ENCODE data around the gene STX1A.

STX1A gene

GRCh38 chr7:73749931-73750776 lies 30.7 kb upstream of the STX1A start:
- H3K27ac ChIP-seq = peak overlapping the region; percentile 99
- TF ChIP-seq CTCF (conservative IDR thresholded peaks at IDR 0.05) = no peak; the same call in 1 of the 2 replicates

- peak overlapping the region; percentile 99 for H3K27ac ChIP-seq
- TF ChIP-seq CTCF (conservative IDR thresholded peaks at IDR 0.05) = no peak
Observed at GRCh38 chr7:73746378-73746777, 26.9 kb upstream of the STX1A start.

- peak overlapping the region; percentile 99 for H3K27ac ChIP-seq
- no peak for TF ChIP-seq CTCF (conservative IDR thresholded peaks at IDR 0.05)
Observed at GRCh38 chr7:73742753-73743641, 23.5 kb upstream of the STX1A start.

GRCh38 chr7:73742338-73742752 lies 22.9 kb upstream of the STX1A start:
- no peak for TF ChIP-seq CTCF (conservative IDR thresholded peaks at IDR 0.05)
- H3K27ac ChIP-seq = peak overlapping the region; percentile 99

- peak overlapping the region; percentile 99 for H3K27ac ChIP-seq
- TF ChIP-seq CTCF (conservative IDR thresholded peaks at IDR 0.05) = no peak
Observed at GRCh38 chr7:73741600-73741999, 22.1 kb upstream of the STX1A start.

- H3K27ac ChIP-seq = peak overlapping the region; percentile 99
- TF ChIP-seq CTCF (conservative IDR thresholded peaks at IDR 0.05) = no peak
Observed at GRCh38 chr7:73740771-73741170, 21.3 kb upstream of the STX1A start.

GRCh38 chr7:73740212-73740611 lies 20.7 kb upstream of the STX1A start:
- no peak for TF ChIP-seq CTCF (conservative IDR thresholded peaks at IDR 0.05)
- H3K27ac ChIP-seq = peak overlapping the region; percentile 99
